ENCODE measurements around the gene SLIT1.

SLIT1 gene

DNA sequence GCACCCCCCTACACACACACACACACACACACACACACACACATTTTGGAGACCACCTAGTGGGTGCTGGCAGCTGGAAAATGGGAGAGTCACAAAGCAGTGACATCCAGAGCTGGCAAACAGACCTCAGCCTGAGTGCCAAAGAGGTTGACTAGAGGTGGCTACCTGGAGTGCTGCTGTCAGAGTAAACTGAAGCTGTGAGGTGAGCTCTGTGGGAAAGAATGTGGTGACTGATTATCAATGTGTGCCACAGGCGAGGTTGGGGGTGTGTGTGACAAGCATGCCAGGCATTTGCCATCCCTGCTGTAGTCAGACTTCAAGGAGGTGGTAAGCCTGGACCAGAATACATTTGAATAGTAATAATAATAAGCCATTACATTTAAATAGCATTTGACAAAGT is 120.6 kb downstream of the SLIT1 start:
- no peak for DNase-seq (ENCODE audit: low read depth)
- TF ChIP-seq, protein P1, sequence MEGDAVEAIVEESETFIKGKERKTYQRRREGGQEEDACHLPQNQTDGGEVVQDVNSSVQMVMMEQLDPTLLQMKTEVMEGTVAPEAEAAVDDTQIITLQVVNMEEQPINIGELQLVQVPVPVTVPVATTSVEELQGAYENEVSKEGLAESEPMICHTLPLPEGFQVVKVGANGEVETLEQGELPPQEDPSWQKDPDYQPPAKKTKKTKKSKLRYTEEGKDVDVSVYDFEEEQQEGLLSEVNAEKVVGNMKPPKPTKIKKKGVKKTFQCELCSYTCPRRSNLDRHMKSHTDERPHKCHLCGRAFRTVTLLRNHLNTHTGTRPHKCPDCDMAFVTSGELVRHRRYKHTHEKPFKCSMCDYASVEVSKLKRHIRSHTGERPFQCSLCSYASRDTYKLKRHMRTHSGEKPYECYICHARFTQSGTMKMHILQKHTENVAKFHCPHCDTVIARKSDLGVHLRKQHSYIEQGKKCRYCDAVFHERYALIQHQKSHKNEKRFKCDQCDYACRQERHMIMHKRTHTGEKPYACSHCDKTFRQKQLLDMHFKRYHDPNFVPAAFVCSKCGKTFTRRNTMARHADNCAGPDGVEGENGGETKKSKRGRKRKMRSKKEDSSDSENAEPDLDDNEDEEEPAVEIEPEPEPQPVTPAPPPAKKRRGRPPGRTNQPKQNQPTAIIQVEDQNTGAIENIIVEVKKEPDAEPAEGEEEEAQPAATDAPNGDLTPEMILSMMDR (IDR thresholded peaks at IDR 0.05; ENCODE audit: control insufficient read depth, insufficient read depth, low read depth, low read length, missing control alignments), result no peak
- H3K4me3 ChIP-seq (ENCODE audit: control insufficient read depth, low read depth, low read length), result no peak overlapping the region

DNA sequence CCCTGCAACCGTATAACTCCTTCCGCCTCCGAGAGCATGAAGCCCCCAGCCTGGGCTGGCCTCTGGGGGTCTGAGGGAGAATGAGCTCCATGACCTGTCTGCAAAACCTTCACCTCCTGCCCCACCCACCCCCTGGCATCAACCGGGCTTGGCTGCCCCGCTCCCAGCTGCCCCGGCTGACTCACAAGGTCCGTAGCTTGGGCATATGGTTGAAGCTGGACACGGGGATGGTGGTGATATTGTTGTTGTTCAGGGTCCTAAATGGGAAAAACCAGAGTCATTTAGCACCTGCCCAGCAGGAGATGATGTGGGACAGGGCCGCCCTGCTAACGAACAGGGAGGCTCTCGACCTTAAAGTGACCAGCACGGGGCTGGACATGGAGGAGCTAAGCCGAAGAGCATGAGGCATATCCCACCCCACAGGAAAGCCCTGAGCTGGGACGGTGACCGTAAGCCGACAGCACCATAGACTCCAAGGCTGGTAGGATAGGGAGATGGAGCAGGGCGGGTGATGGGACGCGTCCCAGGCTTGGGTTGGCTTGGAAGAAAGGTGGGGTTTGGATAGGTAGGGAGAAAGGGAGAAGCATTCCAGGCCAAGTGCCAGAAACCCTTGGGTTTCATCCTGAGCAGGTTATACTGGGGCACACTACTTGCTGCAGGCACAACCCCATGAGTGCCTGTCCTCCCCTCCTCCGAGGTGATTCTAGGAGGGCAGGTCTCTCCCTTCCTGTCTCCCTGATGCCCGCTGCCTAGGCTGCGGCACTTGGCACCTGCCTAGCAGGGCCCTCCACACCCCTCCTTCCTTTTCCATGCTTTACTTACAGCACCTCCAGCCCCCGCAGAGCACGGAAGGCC is 121.5 kb downstream of the SLIT1 start:
- no peak for DNase-seq (ENCODE audit: low read depth)
- TF ChIP-seq, protein P1 (IDR thresholded peaks at IDR 0.05; ENCODE audit: control insufficient read depth, insufficient read depth, low read depth, low read length, missing control alignments), result no peak
- H3K4me3 ChIP-seq (ENCODE audit: control insufficient read depth, low read depth, low read length), result no peak overlapping the region

DNA sequence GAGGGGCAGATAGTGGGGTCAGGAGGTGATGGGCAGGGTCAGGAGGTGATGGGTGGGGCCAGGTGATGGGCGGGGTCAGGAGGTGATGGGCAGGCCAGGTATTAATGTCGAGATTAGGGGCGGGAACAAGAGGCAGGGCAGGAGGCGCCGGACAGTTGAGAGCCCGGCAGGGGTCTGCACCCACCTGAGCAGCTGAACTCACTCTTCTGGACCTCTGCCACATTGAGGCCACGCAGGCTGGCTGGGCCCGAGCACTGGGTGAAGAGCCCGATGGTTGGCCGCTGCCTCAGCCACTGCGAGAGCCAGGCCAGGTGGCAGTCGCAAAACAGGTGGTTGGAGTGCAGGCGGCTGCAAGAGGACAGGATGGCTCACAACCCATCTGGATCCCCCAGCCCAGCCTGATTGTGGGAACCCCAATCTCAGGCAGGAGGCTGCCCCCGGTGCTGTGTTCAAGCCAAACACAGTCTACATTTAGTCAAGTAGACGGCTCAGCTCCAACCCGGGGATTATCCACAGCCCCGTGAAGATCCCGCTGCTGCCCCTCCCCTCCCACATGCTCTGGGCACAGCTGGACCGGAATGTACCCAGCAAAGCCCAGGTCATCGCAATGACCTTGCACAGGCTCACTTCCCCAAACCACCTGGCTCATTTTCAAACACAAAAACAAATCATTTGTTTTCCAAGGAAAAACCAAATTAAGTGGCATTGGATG is 122.3 kb downstream of the SLIT1 start:
- no peak overlapping the region for H3K4me3 ChIP-seq (ENCODE audit: control insufficient read depth, low read depth, low read length)
- DNase-seq (ENCODE audit: low read depth), result no peak
- TF ChIP-seq, protein P1 (IDR thresholded peaks at IDR 0.05; ENCODE audit: control insufficient read depth, insufficient read depth, low read depth, low read length, missing control alignments), result no peak

DNA sequence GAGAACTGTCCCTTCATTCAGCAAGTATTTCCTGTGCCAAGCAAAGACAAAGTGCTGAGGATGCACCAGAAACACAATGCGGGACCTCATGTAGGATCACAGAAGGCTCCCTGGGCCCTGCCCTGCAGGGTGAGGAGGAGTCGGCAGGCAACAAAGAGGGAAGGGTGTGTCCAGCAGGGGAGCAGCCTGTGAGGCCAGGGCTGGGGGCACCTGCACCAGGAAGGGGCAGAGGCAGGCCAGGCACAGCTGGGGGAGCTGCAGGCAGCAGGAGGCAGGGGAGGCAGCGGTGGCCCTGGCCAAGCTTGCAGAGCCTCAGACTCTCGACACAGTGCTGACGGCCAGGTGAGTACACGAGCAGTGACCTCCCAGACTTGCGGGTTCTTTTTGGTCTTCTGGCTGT is 123.3 kb downstream of the SLIT1 start:
- H3K4me3 ChIP-seq (ENCODE audit: control insufficient read depth, low read depth, low read length), result no peak overlapping the region
- DNase-seq (ENCODE audit: low read depth), result no peak
- TF ChIP-seq, protein P1 (IDR thresholded peaks at IDR 0.05; ENCODE audit: control insufficient read depth, insufficient read depth, low read depth, low read length, missing control alignments), result no peak

DNA sequence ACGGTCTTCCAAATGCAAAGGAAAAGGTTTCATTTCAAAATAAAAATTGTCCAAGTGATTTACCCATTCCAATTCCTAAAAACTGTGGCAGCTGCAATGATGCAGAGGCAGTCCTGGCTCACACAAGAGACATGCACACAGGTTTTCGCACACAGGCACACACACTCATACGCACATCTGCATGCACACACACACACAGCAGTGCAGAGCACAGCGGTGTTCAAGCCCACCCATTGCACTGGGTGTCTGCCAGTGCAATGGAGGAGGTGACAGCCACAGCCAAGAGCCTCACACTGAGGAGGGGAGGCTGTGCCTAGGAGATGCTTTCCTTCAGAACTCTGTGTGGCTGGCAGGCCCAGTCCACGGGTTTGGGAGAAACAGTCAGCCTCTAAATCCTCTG is 123.7 kb downstream of the SLIT1 start:
- DNase-seq (ENCODE audit: low read depth), result no peak
- TF ChIP-seq, protein P1 (IDR thresholded peaks at IDR 0.05; ENCODE audit: control insufficient read depth, insufficient read depth, low read depth, low read length, missing control alignments), result no peak
- H3K4me3 ChIP-seq (ENCODE audit: control insufficient read depth, low read depth, low read length), result no peak overlapping the region

DNA sequence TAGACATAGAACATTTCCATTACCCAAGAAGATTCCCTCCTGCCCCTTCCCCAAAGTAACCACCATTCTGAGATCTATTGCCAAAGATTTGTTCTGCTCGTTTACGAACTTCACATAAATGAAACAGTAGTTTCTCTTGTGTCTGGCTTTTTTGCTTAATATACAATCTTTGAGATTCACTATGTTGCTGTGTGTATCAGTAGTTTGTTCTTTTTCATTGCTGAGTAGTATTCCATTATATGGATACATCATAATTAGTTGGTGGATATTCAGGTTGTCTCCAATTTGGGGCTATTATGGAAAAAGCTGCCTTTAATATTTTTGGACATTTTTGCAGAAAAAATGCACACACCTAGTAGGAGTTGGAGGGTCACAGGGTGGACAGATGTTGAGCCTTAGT is 124.3 kb downstream of the SLIT1 start:
- TF ChIP-seq, protein P1 (IDR thresholded peaks at IDR 0.05; ENCODE audit: control insufficient read depth, insufficient read depth, low read depth, low read length, missing control alignments), result no peak
- H3K4me3 ChIP-seq (ENCODE audit: control insufficient read depth, low read depth, low read length), result no peak overlapping the region
- DNase-seq (ENCODE audit: low read depth), result no peak
